Neural crest cell (in vitro differentiated cells): ENCODE measurements around the gene MT2A. TPM values are rescaled to one million over a fixed set of nuclear protein-coding genes. Genes with fewer than 3 reads are reported as not detected.
A peak's percentile ranks its signal among the peaks of the same experiment; 100 is the strongest.

Source experiments
- DNase-seq: peaks from one replicate; pipeline ENCODE4 v3.0.0; 2021; ENCODE audit warnings: low read depth, mixed read lengths, low spot score
- H3K27ac Mint-ChIP-seq: one replicate; pipeline ENCODE4 v1.8.0; 2021; ENCODE audit warnings: mild to moderate bottlenecking, mixed read lengths; ENCODE audit not compliant: unreplicated experiment
- H3K27me3 Mint-ChIP-seq: 2 replicates; pipeline ENCODE4 v1.8.0; 2021; ENCODE audit warnings: low read depth, mild to moderate bottlenecking, mixed read lengths
- H3K36me3 Mint-ChIP-seq: 2 replicates; pipeline ENCODE4 v1.8.0; 2021; ENCODE audit warnings: low read depth, mild to moderate bottlenecking, mixed read lengths
- H3K4me1 Mint-ChIP-seq: 2 replicates; pipeline ENCODE4 v1.8.0; 2021; ENCODE audit warnings: mixed read lengths
- H3K4me3 Mint-ChIP-seq: one replicate; pipeline ENCODE4 v1.8.0; 2021; ENCODE audit warnings: mild to moderate bottlenecking, mixed read lengths
- H3K9me3 Mint-ChIP-seq: 2 replicates; pipeline ENCODE4 v1.8.0; 2021; ENCODE audit warnings: mixed read lengths
- CTCF ChIP-seq: fragments of 200-600 bp; sonication (generic); conservative IDR thresholded peaks from 2 replicates; pipeline ENCODE4 v1.5.0; 2021; ENCODE audit warnings: antibody characterized with exemption, mild to moderate bottlenecking
- total RNA-seq: library from RNA; stranded (reverse); gene quantifications from 2 replicates; pipeline ENCODE4 v1.2.1, GENCODE V29; 2021

Gene MT2A
- total RNA-seq, 1 donor from 2014 or later: 11.6 TPM

GRCh38 chr16:56643833-56644232 lies 35.4 kb downstream of the MT2A start:
- DNase-seq: no peak
- TF ChIP-seq CTCF: peak; percentile 2
- H3K4me3 Mint-ChIP-seq: no peak overlapping the region
- H3K36me3 Mint-ChIP-seq: no peaks in the 10 kb centered on the region
- no peaks in the 10 kb centered on the region for H3K9me3 Mint-ChIP-seq
- H3K27ac Mint-ChIP-seq: no peak overlapping the region
- no peaks in the 10 kb centered on the region for H3K4me1 Mint-ChIP-seq
- peaks cover 99% of the 10 kb centered on the region for H3K27me3 Mint-ChIP-seq

- no peak overlapping the region for H3K27ac Mint-ChIP-seq
- H3K4me3 Mint-ChIP-seq: no peak overlapping the region
- no peaks in the 10 kb centered on the region for H3K4me1 Mint-ChIP-seq
- peaks cover 98% of the 10 kb centered on the region for H3K27me3 Mint-ChIP-seq
- no peaks in the 10 kb centered on the region for H3K9me3 Mint-ChIP-seq
- no peak for DNase-seq
- no peaks in the 10 kb centered on the region for H3K36me3 Mint-ChIP-seq
- TF ChIP-seq CTCF: no peak
These were observed 36.9 kb downstream of the MT2A start for GRCh38 chr16:56645311-56645710.

GRCh38 chr16:56645838-56646237 lies 37.5 kb downstream of the MT2A start:
- TF ChIP-seq CTCF: no peak
- no peak for DNase-seq
- Mint-ChIP-seq H3K4me1 (no peaks in the 10 kb centered on the region), H3K27ac (no peak overlapping the region), H3K36me3 (no peaks in the 10 kb centered on the region), H3K4me3 (no peak overlapping the region), H3K9me3 (no peaks in the 10 kb centered on the region), H3K27me3 (peaks cover 98% of the 10 kb centered on the region)

GRCh38 chr16:56647641-56648431 lies 39.5 kb downstream of the MT2A start:
- H3K4me1 Mint-ChIP-seq: no peaks in the 10 kb centered on the region
- H3K9me3 Mint-ChIP-seq: no peaks in the 10 kb centered on the region
- TF ChIP-seq CTCF: no peak
- H3K36me3 Mint-ChIP-seq: no peaks in the 10 kb centered on the region
- no peak overlapping the region for H3K4me3 Mint-ChIP-seq
- H3K27ac Mint-ChIP-seq: no peak overlapping the region
- H3K27me3 Mint-ChIP-seq: peaks cover 96% of the 10 kb centered on the region
- no peak for DNase-seq

- Mint-ChIP-seq H3K36me3 (no peaks in the 10 kb centered on the region), H3K9me3 (no peaks in the 10 kb centered on the region), H3K27ac (no peak overlapping the region), H3K27me3 (peaks cover 92% of the 10 kb centered on the region), H3K4me1 (no peaks in the 10 kb centered on the region), H3K4me3 (no peak overlapping the region)
- DNase-seq: no peak
- TF ChIP-seq CTCF: no peak
These were observed 40.9 kb downstream of the MT2A start for GRCh38 chr16:56649271-56649670.
